Activated CD4-positive, alpha-beta T cell treated with anti-CD3 and anti-CD28 coated beads, Interleukin-2, amount 50 U/mL, for 16 hours (primary cell): Measurements from ENCODE around the gene CDH4.
"Not testable (repeated sequence)": the region's sequence is repeated elsewhere in the genome, so short reads cannot be mapped to it uniquely, and the experiment has no call there.

ENCODE experiments used
- DNase-seq: peaks from one replicate; pipeline ENCODE4 v3.0.0-alpha.2; 2020

CDH4 gene

GRCh38 chr20:61391812-61392520 lies 139.9 kb downstream of the CDH4 start:
- DNase-seq, result no peak

GRCh38 chr20:61394088-61394799 lies 142.2 kb downstream of the CDH4 start:
- DNase-seq, result no peak

GRCh38 chr20:61396262-61396848 lies 144.3 kb downstream of the CDH4 start:
- no peak for DNase-seq

GRCh38 chr20:61397146-61397545 lies 145.1 kb downstream of the CDH4 start:
- no peak for DNase-seq

GRCh38 chr20:61397790-61398189 lies 145.7 kb downstream of the CDH4 start:
- DNase-seq, result no peak

GRCh38 chr20:61399433-61399832 lies 147.4 kb downstream of the CDH4 start:
- DNase-seq, result no peak

- DNase-seq, result no peak
These were observed 148.4 kb downstream of the CDH4 start for GRCh38 chr20:61400499-61400898.

- no peak for DNase-seq
These were observed 152.2 kb downstream of the CDH4 start for GRCh38 chr20:61404303-61404702.

- no peak for DNase-seq
These were observed 152.9 kb downstream of the CDH4 start for GRCh38 chr20:61405007-61405406.

- DNase-seq, result not testable (repeated sequence)
These were observed 154.7 kb downstream of the CDH4 start for GRCh38 chr20:61406773-61407172.

GRCh38 chr20:61407561-61407960 lies 155.5 kb downstream of the CDH4 start:
- no peak for DNase-seq

- DNase-seq, result no peak
These were observed 157.1 kb downstream of the CDH4 start for GRCh38 chr20:61408951-61409740.

GRCh38 chr20:61411743-61412142 lies 159.7 kb downstream of the CDH4 start:
- DNase-seq, result no peak

GRCh38 chr20:61413752-61414151 lies 161.7 kb downstream of the CDH4 start:
- DNase-seq, result no peak

GRCh38 chr20:61414455-61414991 lies 162.5 kb downstream of the CDH4 start:
- DNase-seq, result no peak

GRCh38 chr20:61416546-61416945 lies 164.5 kb downstream of the CDH4 start:
- no peak for DNase-seq

GRCh38 chr20:61417221-61417941 lies 165.3 kb downstream of the CDH4 start:
- no peak for DNase-seq

- no peak for DNase-seq
These were observed 166.9 kb downstream of the CDH4 start for GRCh38 chr20:61419010-61419409.

GRCh38 chr20:61419501-61419900 lies 167.4 kb downstream of the CDH4 start:
- no peak for DNase-seq

GRCh38 chr20:61420056-61420455 lies 168.0 kb downstream of the CDH4 start:
- no peak for DNase-seq

- no peak for DNase-seq
These were observed 168.7 kb downstream of the CDH4 start for GRCh38 chr20:61420781-61421180.
